ENCODE data around the gene HLA-DQA1.

Gene HLA-DQA1

DNA sequence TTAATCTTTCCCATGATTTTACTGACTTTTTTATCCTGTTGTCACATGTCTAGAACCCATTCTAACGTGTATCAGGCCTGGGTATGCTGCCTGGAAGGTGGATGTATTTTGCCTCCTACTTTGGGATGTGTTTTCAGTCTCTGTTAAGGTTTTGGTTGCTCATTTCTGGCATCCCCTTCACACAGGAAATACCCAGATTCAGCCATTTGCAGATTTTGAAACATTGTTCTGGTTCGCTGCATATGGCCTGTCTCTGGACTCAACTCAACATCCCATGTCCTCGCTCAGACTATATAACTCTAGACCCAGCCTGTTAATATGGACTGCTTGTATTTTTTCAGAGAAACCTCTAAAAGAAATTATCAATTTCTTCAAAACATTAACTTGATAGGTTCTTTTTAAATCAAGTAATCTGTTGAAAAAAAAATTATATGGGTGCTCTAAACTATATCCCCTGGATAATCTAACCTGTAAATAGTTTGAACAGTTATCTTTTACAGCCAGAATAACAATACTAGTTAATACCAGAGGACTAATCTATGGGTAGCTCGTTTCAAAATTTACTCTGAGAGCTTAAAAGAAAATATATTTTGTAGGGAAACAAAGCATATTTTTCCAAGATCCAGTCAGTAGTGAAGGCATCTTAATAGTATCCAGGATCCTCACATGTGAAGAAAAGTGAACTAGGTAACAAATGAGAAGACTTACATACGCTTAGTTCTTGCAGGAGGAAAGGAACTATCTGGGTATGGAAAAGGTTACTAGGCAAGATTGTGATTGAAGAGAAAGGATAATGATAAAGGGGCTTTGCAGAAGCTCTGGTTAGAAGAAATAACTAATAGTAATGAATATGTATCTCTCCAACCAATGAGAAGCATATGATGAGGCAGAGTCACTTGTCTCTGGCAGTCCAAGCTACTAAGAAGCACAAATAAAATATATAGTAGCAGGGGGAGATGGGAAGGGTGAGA lies 52.6 kb downstream of the HLA-DQA1 start:
- Mint-ChIP-seq H3K36me3 (no peaks in the 10 kb centered on the region), H3K9me3 (ENCODE audit: low read depth) (no peaks in the 10 kb centered on the region), H3K4me3 (no peak overlapping the region), H3K27ac (no peak overlapping the region), H3K27me3 (peaks cover 6% of the 10 kb centered on the region), H3K4me1 (ENCODE audit: low read depth) (peaks cover 15% of the 10 kb centered on the region)

GRCh38 chr6:32692019-32692418 lies 54.8 kb downstream of the HLA-DQA1 start:
- H3K4me3 Mint-ChIP-seq: no peak overlapping the region
- no peak overlapping the region for H3K27ac Mint-ChIP-seq
- H3K9me3 Mint-ChIP-seq (ENCODE audit: low read depth): no peaks in the 10 kb centered on the region

More at GRCh38 chr6:32692019-32692418, 54.8 kb downstream of the HLA-DQA1 start:
- Mint-ChIP-seq H3K27me3 (peaks cover 13% of the 10 kb centered on the region), H3K36me3 (no peaks in the 10 kb centered on the region), H3K4me1 (ENCODE audit: low read depth) (no peaks in the 10 kb centered on the region)

All from activated naive CD8-positive, alpha-beta T cell (primary cell).